ENCODE measurements around the gene MIER3. TPM values are rescaled to one million over a fixed set of nuclear protein-coding genes. Genes with fewer than 3 reads are reported as not detected.
"Not testable (repeated sequence)": the region's sequence is repeated elsewhere in the genome, so short reads cannot be mapped to it uniquely, and the experiment has no call there.

Gene MIER3
- total RNA-seq, 3 donors from 2014 or later, result 95.6 to 171 (median 100) TPM

- Histone ChIP-seq H3K9me3 (no peaks in the 10 kb centered on the region), H3K4me3 (no peak overlapping the region), H3K36me3 (ENCODE audit: low read depth) (no peaks in the 10 kb centered on the region), H3K4me1 (ENCODE audit: low read depth) (no peaks in the 10 kb centered on the region)
- intact Hi-C loops (cut with DNase I, micrococcal nuclease), result no loop called here
- no peak for DNase-seq
- no peak for ATAC-seq
- TF ChIP-seq CTCF (IDR thresholded peaks at IDR 0.05), result no peak
Observed at GRCh38 chr5:56981548-56982315, 29.8 kb upstream of the MIER3 start.

- intact Hi-C loops (cut with DNase I, micrococcal nuclease), result no loop called here
- DNase-seq, result no peak
- no peak for ATAC-seq
- Histone ChIP-seq H3K9me3 (no peaks in the 10 kb centered on the region), H3K4me3 (no peak overlapping the region), H3K4me1 (ENCODE audit: low read depth) (no peaks in the 10 kb centered on the region), H3K36me3 (ENCODE audit: low read depth) (no peaks in the 10 kb centered on the region)
- no peak for TF ChIP-seq CTCF (IDR thresholded peaks at IDR 0.05)
Observed at GRCh38 chr5:56979968-56980367, 28.0 kb upstream of the MIER3 start.

- DNase-seq; H3K4me3 ChIP-seq; intact Hi-C loops (cut with DNase I, micrococcal nuclease); ATAC-seq; H3K9me3 ChIP-seq; H3K4me1 ChIP-seq (ENCODE audit: low read depth); H3K36me3 ChIP-seq (ENCODE audit: low read depth): not testable (repeated sequence)
Observed at GRCh38 chr5:56979526-56979925, 27.6 kb upstream of the MIER3 start.

GRCh38 chr5:56977822-56978221 is 25.9 kb upstream of the MIER3 start:
- intact Hi-C loops (cut with DNase I, micrococcal nuclease), result no loop called here
- no peak for DNase-seq
- Histone ChIP-seq H3K9me3 (no peaks in the 10 kb centered on the region), H3K4me3 (no peak overlapping the region), H3K4me1 (ENCODE audit: low read depth) (peaks cover 6% of the 10 kb centered on the region), H3K36me3 (ENCODE audit: low read depth) (no peaks in the 10 kb centered on the region)
- TF ChIP-seq CTCF (IDR thresholded peaks at IDR 0.05), result no peak
- ATAC-seq, result no peak

- H3K36me3 ChIP-seq (ENCODE audit: low read depth), result no peaks in the 10 kb centered on the region
- intact Hi-C loops (cut with DNase I, micrococcal nuclease), result no loop called here
- H3K4me3 ChIP-seq, result no peak overlapping the region
- TF ChIP-seq CTCF (IDR thresholded peaks at IDR 0.05), result no peak
- no peaks in the 10 kb centered on the region for H3K9me3 ChIP-seq
- ATAC-seq (no peak), DNase-seq (no peak)
- peaks cover 6% of the 10 kb centered on the region for H3K4me1 ChIP-seq (ENCODE audit: low read depth)
Observed at GRCh38 chr5:56977021-56977420, 25.1 kb upstream of the MIER3 start.

GRCh38 chr5:56974241-56974640 is 22.3 kb upstream of the MIER3 start:
- no peak for TF ChIP-seq CTCF (IDR thresholded peaks at IDR 0.05)
- H3K4me3 ChIP-seq, result no peak overlapping the region
- ATAC-seq (peak; percentile 91), DNase-seq (no peak)
- intact Hi-C loops (cut with DNase I, micrococcal nuclease), result no loop called here
- H3K4me1 ChIP-seq (ENCODE audit: low read depth), result peaks cover 6% of the 10 kb centered on the region
- H3K9me3 ChIP-seq, result no peaks in the 10 kb centered on the region
- no peaks in the 10 kb centered on the region for H3K36me3 ChIP-seq (ENCODE audit: low read depth)

Data from mucosa of descending colon (tissue), 3 donors.